Mammary epithelial cell (primary cell): Measurements from ENCODE around the gene RIMS1.

Experiments used
- CTCF ChIP-seq, 2 donors: IDR thresholded peaks in 1 of 2; conservative IDR thresholded peaks in 1 of 2; 2 replicates each; pipeline ENCODE4 v1.5.1; 2011 to 2012; ENCODE audit warnings: inconsistent platforms in 2 of 2, low read length in 2 of 2, mild to moderate bottlenecking in 2 of 2, control low read depth in 1 of 2, low read depth in 1 of 2; ENCODE audit not compliant: insufficient read depth in 1 of 2; ENCODE audit errors: extremely low read depth in 1 of 2
- EZH2 ChIP-seq: IDR thresholded peaks from 2 replicates; pipeline ENCODE4 v1.6.1; 2012; ENCODE audit warnings: low read length, inconsistent platforms, borderline replicate concordance

GRCh38 chr6:72140795-72141194 lies 254.4 kb downstream of the RIMS1 start:
- peak; percentile 32 to 46 for TF ChIP-seq CTCF (conservative IDR thresholded peaks at IDR 0.05 in 1 of 2, IDR thresholded peaks at IDR 0.05 in 1 of 2; ENCODE audit: extremely low read depth in 1 of 2, insufficient read depth in 1 of 2, low read depth in 1 of 2, low read length in 2 of 2)
- no peak for TF ChIP-seq EZH2
